GM18505 (cell line): ENCODE measurements around the gene WRAP53.

Experiments
- ATAC-seq: cut with Tn5 transposase; IDR thresholded peaks from one replicate; pipeline ENCODE4 v1.9.1; 2021; ENCODE audit not compliant: unreplicated experiment
- POLR2A ChIP-seq: IDR thresholded peaks from 4 replicates; pipeline ENCODE4 v1.6.1; 2011; ENCODE audit warnings: borderline replicate concordance; ENCODE audit not compliant: insufficient read depth, insufficient read length; ENCODE audit errors: extremely low read depth

The WRAP53 gene

DNA sequence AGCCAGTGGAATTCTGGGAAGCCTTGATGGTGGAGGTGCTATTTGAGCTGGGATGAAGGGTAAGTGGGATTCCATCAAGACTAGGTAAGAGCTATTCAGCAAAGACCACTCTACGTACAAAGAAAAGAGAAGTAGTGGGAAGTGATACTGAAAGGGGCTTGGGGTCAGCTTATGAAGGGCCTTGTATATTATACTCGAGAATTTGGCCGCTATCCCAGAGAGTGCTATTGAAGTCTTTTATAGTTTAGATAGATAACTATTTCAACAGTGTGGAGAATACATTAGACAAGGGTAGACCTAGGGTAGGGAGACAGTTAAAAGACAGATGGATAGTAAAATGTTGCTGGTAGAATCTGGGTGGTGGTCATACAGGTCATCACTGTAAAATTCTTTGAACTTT, 39.6 kb downstream of the WRAP53 start:
- TF ChIP-seq POLR2A: no peak
- ATAC-seq: no peak

DNA sequence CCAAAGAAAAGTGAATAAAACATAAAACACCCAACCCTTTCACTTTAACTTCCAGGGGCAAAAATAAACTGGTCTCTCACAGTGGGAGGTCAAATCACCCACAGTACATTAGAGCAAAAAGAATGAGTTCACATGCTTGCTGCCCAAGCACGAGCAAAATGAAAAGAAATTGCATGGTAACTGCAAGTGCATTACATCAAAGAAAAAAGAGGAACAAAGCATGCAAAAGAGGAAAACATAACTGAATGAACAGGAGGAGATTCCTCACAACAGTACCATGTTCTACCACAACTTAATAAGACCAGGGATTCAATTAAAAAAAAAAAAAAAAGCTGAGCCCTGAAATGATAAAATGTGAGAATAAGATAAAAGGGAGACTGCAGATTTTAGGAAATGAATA, 41.5 kb downstream of the WRAP53 start:
- TF ChIP-seq POLR2A: no peak
- no peak for ATAC-seq

DNA sequence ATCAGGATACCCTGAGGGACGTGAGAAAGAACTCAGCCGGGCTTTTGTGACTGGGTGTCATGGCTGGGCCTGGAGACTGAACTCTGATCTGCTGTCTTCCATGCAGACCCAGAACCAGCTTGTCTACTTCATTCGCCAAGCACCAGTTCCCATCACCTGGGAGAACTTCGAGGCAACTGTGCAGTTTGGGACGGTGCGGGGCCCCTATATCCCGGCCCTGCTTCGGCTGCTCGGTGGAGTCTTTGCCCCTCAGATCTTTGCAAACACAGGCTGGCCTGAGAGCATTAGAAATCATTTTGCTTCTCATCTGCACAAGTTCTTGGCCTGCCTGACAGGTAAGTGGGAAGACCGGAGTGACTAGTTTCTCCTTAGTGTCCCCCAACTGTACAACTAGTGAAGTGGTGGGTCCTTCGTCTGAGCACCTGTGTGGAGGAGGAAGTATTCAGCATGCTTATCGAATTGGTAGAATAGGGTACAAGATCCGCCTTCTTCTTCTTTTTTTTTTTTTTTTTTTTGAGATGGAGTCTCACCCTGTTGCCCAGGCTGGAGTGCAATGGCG, 44.8 kb downstream of the WRAP53 start:
- ATAC-seq: no peak
- TF ChIP-seq POLR2A: no peak

DNA sequence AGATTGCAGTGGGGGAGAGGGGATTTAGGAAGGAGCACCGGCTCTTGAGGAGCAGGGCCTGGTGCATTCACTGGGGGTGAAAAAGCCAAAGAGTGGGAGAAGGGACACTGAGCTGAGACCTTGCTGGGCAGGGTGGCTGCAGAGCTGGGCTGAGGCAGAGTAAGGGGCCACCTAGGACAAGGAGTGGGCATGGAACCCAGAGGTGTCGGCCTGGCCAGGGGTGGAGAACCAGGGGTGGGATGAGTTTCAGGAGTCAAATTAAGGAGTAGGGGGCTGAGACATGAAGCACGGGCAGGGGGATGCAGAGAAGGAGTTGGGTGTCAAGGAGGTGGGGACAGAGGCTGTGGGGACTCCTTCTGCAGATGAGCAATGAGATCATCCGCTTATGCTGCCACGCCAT, 49.3 kb downstream of the WRAP53 start:
- TF ChIP-seq POLR2A: no peak
- no peak for ATAC-seq

DNA sequence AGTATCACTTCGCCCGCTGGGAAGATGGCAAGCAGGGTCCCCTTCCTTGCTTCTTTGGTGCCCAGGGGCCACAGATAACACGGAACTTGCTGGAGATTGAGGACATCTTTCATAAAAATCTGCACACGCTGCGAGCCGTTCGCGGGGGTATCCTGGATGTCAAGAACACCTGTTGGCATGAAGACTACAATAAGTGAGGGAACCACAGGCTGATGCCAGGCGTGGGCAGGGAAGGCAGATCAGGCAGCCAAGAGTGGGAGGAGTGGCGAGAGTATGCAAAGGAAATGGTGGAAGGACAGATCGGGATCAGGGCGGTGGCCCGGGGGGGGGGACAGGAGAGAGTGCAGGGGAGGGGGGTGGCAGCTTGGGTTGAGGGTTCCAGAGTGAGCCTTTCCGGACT, 51.5 kb downstream of the WRAP53 start:
- no peak for TF ChIP-seq POLR2A
- no peak for ATAC-seq

DNA sequence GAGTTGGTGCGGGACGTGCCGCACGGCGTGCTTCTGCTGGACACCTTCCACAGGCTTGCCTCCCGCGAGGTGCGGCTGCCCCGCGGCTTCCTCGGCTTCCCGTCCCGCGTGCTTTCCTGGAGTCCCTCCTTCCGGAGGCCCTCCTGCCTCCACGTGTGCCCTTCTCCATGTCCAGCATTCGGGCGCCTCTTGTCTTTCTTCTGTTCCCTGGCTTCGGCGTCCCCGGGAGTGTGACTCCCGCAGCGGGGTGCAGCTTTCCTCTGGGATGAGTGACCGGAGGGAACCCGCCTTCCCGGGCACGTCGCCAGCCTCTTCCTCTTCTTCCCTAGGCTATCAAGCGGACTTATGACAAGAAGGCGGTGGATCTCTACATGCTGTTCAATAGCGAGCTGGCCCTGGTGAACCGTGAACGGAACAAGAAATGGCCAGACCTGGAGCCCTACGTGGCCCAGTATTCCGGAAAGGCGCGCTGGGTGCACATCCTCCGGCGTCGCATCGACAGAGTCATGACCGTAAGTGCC, 52.3 kb downstream of the WRAP53 start:
- TF ChIP-seq POLR2A: no peak
- no peak for ATAC-seq

DNA sequence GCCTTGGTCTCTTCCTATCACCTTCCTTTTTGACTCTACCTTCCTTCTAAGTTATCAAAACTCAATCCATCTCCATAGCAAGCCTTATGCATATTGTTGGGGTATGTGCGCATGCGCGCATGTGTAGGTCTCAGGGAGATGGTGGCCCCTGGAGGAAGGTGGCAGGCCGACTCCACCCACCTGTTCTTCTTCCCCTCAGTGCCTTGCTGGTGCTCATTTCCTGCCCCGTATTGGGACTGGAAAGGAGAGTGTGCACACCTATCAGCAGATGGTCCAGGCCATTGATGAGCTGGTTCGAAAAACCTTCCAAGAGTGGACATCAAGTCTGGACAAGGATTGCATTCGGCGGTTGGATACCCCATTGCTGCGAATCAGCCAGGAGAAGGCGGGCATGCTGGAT, 54.5 kb downstream of the WRAP53 start:
- TF ChIP-seq POLR2A: no peak
- ATAC-seq: no peak

DNA sequence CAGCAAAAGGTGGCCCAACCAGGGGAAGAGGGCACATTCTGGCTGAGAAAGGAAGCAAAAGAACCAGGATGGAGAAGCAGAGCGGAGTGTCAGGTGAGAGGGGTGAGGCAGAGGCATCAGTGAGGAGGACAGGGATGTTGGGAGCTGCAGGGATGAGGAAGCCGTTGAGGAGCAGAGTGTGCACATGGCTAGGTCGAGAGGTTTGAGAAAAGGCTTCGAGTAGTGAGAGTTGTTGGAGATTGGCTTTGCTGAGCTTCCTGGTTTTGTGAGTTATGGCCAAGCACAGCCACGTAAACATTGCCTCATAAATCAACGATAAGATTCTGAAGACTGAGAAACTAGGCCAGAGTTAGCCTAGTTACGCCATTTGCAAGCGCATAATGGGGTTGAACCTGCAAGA, 56.1 kb downstream of the WRAP53 start:
- ATAC-seq: no peak
- TF ChIP-seq POLR2A: no peak

DNA sequence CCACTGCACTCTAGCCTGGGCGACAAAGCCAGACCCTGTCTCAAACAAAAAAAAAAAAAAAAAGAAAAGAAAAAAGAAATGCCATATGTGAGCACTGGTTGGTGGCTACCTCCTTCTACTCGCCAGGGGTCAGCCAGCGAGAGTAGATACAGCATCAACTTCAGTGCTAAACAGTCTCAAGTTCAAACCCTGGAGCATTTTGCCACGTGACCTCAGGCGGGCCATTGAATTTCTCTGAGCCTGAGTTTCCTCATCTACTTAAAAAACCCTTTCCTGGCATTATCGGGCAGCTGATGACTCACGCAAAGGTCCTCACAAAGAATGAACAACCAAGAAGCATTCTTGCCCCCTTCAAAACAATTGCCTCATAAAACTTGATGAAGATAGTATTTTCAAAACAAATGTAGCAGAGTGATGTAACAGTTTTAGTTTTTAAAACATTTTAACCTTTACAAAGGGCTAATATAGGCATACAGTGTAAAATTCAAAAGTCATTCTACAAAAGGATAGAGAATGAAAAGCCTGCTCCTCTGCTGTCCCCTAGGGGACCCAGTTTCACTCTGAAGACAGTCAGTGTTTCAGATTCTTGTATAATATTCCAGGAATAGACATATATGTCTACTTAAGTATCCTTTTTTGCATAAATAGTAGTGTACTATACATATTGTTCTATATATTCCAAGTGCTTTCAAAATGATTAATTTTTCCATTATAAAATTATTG, 57.6 kb downstream of the WRAP53 start:
- no peak for ATAC-seq
- no peak for TF ChIP-seq POLR2A

DNA sequence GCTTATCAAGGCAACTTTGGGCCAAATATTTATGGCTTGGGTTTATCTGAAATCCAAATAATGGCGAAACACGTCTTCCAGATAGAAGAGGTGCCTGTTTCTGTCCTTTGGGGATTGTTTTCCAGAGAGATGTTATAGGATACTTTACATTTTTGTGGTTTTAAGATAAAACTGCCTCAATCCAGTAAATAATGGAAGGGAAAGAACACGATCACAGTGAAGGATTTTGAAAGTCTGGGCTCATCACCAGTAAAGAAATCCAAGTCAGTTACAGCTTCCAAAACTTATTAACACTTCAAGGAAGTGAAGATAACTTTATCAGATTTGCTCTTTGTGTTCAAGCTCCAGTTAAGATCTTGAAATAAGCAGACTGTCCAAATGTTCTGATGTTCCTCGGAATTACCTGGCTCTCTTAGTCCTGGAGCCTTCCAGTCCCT, 59.4 kb downstream of the WRAP53 start:
- ATAC-seq: no peak

DNA sequence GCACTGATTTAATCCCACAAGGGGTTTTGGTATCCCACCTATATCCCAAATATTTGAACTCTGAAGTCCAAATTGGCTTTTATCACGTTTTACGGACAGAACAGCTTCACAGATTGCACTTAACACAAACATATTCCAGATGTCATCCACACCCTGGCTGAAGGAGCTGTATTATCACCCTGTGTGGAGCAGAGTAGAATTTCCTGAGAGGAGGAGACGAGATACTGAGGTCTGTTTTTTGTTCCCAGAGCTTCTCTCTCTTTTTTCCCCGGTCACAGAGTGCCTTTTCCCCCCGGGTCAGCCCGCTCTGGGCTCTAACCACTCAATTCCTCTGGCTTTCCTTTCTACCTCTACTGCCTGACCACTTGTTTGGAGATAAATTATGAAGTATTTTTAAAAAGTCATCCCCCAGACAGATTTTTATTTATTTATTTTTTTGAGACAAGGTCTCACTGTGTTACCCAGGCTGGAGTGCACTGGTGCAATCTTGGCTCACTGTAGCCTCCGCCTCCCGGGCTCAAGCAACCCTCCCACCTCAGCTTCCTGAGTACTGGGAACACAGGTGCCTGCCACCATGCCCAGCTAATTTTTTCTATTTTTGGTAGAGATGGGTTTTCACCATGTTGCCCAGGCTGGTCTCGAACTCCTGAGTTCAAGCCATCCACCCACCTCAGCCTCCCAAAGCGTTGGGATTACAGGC, 59.9 kb downstream of the WRAP53 start:
- no peak for TF ChIP-seq POLR2A
- no peak for ATAC-seq

More for the DNA sequence above, 59.4 kb downstream of the WRAP53 start:
- no peak for TF ChIP-seq POLR2A

DNA sequence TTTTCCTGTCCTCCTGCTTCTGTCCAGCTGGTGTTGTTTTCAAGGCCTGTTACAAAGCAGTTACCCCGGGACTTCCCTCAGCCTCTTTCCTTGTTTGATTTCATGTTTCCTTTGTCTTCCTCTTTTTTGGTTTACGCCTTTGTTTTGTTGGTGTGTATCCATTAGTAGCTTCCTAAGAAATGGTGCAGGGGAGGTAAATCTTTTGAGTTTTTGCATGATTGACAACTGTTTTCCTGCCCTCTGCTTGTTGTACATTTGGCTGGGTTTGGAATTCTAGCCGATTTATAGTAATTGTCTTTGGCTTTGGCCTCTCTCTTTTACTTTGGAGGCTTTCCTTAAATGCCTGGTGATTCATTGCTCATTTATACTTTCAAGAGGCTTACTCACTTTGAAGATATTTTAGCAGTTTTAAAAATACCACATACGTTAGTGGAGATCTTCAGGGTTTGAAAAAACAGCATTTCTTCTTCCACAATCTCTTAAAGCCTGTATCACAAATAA, 62.1 kb downstream of the WRAP53 start:
- no peak for ATAC-seq
- TF ChIP-seq POLR2A: no peak
